HCT116 (cell line): ENCODE data around the gene CSTPP1.

Experiments used
- EZH2 ChIP-seq: fragments of 200-600 bp; sonication (generic); IDR thresholded peaks from 2 replicates; pipeline ENCODE4 v1.6.1; 2017; ENCODE audit warnings: antibody characterized with exemption, mixed run types
- TCF7L2 ChIP-seq: IDR thresholded peaks from 2 replicates; pipeline ENCODE4 v1.7.0; 2011; ENCODE audit warnings: borderline replicate concordance, inconsistent platforms; ENCODE audit not compliant: insufficient read depth, insufficient read length; ENCODE audit errors: extremely low read depth
- TF ChIP-seq, protein P1 (sequence below), 3 experiments: fragments of 200-600 bp in 1 of 3; sonication (generic) in 1 of 3; IDR thresholded peaks in 2 of 3; conservative IDR thresholded peaks in 1 of 3; 2 replicates each; pipeline ENCODE4 v1.5.1; 2012 to 2017; ENCODE audit warnings: low read depth in 2 of 3, low read length in 2 of 3, antibody characterized with exemption in 1 of 3, borderline replicate concordance in 1 of 3, control low read depth in 1 of 3, mild to moderate bottlenecking in 1 of 3, mixed read lengths in 1 of 3, mixed run types in 1 of 3, moderate library complexity in 1 of 3; ENCODE audit not compliant: insufficient read depth in 1 of 3

DNA sequence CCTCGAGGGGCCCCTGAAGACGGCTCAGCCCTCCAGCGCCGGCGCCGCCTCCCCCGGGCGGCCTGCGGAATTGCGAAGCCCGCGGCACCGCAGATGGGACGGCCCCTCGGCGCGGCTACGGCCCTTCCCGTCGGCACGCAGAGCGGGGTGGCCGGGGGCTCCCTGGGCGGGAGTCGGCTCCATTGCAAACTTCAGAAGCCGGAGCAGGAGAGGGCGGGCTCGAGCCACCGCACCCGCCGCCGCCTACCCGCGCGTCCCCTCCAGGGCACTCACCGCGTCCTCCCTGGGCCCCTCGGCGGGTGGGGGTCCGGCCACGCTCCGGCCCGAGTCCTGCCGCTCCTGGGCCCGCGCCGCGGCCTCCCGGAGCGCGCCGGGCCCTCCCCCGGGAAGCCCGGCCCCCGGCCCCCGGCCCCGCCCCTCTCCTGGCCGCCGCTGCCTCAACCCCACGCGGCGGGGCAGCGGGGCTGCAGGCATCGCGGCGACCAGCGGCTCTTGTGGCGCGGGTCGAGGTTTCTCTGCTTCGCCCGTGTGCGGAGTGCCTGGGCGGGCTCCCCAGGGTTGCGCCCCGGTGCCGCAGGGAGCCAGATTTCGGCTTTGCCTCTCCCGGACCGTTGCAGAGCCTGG is 249.6 kb downstream of the CSTPP1 start, which contains the start of gene PACSIN3:
- no peak for TF ChIP-seq EZH2
- TF ChIP-seq, protein P1, sequence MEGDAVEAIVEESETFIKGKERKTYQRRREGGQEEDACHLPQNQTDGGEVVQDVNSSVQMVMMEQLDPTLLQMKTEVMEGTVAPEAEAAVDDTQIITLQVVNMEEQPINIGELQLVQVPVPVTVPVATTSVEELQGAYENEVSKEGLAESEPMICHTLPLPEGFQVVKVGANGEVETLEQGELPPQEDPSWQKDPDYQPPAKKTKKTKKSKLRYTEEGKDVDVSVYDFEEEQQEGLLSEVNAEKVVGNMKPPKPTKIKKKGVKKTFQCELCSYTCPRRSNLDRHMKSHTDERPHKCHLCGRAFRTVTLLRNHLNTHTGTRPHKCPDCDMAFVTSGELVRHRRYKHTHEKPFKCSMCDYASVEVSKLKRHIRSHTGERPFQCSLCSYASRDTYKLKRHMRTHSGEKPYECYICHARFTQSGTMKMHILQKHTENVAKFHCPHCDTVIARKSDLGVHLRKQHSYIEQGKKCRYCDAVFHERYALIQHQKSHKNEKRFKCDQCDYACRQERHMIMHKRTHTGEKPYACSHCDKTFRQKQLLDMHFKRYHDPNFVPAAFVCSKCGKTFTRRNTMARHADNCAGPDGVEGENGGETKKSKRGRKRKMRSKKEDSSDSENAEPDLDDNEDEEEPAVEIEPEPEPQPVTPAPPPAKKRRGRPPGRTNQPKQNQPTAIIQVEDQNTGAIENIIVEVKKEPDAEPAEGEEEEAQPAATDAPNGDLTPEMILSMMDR (IDR thresholded peaks at IDR 0.05 in 2 of 3, conservative IDR thresholded peaks at IDR 0.05 in 1 of 3; ENCODE audit: borderline replicate concordance in 1 of 3, insufficient read depth in 1 of 3, low read depth in 2 of 3, low read length in 2 of 3): no peak
- no peak for TF ChIP-seq TCF7L2
